HG03039 (cell line): ENCODE results near the gene MAP1LC3A.

Experiments used
- ATAC-seq: cut with Tn5 transposase; IDR thresholded peaks from one replicate; pipeline ENCODE4 v1.9.1; 2021; ENCODE audit warnings: mild to moderate bottlenecking, moderate library complexity; ENCODE audit not compliant: unreplicated experiment

MAP1LC3A gene

DNA sequence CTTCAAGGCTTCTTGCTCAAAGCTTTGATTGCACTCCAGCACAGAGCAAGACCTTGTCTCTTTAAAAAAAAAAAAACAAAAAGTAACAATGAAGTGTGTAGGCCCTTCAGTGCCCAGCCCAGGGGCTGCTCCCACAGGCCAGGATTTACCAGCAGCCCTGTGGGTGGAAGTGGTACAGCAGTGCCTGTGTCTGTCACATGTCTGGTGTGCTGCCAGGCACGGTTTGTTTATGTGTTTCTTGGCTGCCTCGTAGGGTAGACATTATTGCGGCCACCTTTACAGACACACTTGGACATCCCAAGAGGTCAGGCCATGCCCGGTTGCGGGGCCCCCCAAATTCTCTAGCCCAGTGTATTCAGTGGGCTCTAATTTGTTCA is 29.6 kb upstream of the MAP1LC3A start:
- no peak for ATAC-seq

DNA sequence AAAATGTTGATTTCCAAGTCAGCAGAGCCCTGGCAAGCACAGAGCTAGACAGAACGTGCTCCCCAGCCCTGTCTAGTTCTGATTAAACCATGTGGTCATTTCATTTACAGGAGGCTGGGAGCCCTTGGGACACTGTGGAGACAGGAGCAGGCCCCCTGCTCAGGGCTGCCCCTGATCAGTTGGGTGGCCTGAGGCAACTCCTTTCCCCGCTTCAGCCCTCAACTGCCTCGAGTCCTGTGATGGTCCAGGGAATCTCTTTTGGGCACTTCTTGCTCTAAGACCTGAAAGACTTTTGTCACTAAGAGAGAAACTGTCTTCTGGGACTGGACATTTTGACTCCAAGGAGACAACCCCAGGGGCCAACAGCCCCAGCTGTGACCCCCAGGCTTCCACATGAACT is 28.8 kb upstream of the MAP1LC3A start:
- no peak for ATAC-seq

DNA sequence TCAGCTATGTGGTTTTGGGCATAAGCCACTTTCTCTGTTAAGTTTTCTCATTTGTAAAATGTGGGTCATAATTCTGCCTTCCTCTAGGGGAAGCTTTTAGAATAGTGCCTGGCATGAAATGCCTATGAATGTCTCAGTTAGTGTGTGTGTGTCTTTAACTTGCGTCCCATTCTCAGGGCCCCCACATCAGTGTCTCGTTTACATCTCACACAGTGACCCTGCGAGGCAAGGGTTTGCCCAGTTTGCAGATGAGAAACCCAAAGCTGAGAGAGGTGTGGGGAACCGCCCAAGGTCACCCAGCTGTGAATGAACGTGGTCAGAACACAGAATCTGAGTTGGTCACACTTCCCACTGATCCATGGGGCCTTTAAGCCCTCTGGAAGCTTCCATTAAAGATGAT is 28.2 kb upstream of the MAP1LC3A start:
- ATAC-seq, result no peak

DNA sequence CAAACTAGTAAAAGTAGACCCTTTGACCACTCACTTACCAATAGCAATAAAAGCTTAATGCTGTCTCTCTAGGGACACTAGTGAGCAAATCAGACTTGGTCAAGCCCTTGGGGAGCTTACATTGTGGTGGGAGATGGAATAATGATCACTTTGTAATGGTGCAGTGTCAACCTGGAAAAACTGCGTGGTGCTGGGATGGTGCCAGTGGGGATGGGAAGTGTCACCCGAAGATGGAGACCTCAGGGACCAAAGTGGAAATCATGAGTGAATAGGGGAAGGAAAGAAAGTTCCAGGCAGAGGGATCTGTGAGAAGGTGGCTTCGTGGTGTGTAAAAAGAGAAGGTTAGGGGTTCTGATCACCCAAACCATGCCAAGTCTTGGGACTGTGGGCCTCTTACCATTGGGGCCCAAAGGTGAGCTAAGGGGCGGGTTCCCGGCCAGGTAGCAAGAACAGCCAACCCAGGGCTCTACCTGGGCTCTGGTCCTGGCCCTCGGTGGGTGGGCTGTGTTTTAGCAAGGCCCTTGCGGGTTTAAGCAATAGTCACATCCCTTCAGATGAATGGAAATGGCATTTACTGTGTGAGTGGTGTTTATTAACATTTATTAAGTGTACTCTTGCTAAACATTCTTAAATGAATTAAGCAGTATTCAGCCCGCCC is 26.8 kb upstream of the MAP1LC3A start:
- no peak for ATAC-seq

DNA sequence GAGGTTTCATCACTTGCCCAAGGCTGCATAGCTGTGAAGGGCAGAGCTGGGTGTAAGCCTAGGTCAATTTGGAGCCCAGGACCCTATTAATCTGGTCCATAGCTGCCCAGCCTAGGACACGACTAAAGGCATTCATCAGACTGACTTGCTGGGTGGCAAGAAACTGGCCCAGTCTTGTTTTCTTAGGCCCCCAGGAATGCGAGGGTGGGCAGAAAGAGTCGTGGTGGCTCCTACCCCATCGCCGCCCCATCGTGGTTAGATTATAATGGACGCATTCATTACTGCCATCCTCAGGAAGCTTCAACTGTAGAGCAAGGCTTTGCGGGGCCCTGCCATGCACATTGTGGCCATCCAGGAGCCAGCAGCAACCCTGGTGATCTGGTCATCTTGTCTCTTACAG is 26.2 kb upstream of the MAP1LC3A start:
- ATAC-seq, result no peak

DNA sequence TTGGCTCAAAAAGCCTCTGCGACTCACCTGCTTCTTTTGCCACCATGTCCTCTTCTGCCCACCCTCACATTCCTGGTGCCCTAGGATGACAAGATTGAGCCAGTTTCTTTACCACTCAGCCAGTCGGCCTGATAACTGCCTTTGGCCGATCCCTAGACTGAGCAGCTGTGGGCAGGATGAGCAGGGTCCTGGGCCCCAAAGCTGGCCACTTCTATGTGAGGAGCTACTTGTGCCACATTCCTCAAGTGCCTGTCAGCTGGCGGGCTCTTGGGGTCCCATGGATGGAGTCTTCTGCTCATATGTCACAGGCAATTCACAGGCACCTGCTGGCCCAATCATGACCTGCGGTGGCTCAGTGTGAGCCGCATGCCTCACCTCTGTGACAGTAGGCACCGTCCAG is 25.8 kb upstream of the MAP1LC3A start:
- ATAC-seq, result no peak

DNA sequence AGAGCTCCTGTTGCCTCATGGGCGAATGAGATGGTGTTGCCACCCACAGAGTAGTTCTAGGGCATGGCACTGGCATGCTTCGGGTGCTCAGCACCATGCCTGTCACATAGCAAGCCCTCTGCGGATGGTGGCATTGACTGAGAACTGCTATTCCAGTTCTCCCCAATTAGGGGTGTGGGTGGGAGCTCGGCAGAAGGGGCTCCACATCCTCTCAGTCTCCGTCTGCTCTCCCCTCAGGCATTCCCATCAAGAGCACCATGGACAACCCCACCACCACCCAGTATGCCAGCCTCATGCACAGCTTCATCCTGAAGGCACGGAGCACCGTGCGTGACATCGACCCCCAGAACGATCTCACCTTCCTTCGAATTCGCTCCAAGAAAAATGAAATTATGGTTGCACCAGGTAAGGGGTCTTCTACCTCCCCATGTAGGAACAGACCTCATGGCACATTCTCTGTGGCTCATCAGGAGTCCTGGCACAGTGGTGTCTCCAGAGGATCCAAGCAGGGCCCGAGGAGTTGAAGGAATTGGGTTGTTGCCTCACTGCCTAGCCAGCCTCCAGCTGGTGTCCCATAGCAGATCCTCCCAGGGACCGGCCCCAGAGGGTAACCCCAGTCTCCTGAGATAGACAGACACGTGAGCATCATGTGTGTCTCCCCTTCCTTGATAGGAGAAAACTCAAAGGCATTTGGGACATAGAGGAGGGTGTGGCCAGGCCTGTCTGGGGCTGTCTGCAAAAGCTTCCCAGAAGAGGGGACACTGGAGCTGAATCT is 23.9 kb upstream of the MAP1LC3A start:
- no peak for ATAC-seq

DNA sequence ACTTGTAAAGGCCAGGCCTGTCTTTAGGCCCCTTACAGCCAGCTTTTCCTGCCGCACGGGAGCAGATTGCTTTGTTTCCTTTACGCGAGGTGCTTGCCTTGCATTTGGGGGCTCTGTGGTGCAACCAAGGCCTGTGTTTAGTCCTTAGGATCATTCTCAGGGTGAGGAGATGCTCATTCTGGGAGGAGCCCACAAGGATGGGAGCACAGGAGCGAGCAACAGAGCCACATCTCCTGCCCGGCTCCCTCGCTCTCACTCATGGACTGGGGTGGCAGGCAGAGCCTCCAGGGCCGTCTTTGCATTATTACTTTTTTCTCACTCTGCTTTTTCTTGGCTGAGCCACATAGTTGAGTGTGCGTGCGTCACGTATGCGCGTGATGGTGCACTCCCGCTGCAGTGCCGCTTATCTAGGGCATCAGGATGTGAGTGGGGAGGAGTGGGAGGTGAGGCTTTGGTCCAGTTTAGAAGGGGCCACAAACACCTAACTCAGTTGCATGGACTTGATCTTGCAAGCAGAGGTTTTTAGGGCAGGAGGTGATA is 23.1 kb upstream of the MAP1LC3A start:
- no peak for ATAC-seq

DNA sequence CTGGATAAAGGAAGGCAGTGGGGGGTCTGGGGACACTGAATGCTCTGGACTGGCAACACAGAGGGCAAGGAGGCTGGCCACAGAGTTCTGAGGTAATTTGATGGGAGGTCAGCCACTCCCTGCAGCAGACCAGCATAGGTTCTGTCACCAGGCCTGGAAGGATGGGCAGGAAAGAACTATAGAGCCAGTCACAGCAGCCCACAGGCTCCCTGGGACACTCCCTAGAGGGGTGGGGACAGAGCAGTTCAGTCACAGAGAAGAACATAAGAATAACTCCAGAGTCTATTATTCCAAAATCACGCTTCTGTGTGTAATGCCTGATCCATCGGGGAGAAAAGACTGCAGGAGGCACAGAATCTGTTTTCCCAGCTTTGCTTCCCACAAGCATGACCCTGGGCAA is 22.7 kb upstream of the MAP1LC3A start:
- no peak for ATAC-seq

DNA sequence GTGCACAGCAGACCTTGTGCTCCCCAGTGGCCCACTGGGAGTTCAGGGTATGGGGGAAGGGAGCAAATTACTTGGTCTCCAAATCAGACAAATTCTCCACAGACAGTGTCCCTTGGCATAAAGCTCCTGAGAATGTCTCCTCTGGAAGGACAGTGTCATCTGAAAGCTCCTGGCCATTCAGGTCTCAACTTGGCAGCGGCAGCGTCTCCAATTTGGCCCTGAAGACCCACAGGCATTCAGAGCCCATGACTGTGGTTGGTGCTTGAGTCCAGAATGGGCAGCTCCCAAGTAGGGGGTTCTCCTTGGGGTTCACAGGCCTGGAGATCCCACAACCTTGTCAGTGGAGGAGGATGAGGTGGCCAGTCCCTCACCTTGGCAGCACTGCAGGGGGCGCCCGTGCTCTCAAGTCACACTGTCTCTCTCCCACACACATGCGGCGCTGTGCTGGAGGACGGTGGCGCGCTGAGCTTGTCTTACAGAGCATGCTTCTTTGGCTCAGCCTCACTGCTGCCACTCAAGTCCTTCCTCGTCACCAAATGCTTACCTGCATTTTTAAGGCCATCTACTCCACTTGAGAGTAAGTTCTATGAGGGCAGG is 21.6 kb upstream of the MAP1LC3A start:
- no peak for ATAC-seq

DNA sequence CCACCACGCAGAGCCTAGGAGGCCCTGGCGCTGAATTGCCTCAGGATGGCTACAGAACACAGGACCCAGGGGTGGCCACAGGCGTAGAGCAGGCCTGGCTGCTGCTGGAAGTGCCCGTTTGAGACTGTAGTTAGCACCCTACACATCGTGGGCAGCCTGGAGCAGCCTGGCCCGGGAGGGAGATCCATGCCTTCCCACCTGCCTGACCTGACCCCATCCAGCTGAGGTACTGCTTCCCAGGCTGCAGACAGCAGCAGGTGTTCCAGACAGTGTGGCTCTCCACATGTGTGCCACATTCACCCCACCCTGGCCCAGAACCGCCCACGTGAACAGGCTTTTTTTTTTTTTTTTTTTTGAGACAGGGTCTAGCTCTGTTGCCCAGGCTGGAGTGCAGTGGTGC is 20.9 kb upstream of the MAP1LC3A start:
- ATAC-seq, result no peak

DNA sequence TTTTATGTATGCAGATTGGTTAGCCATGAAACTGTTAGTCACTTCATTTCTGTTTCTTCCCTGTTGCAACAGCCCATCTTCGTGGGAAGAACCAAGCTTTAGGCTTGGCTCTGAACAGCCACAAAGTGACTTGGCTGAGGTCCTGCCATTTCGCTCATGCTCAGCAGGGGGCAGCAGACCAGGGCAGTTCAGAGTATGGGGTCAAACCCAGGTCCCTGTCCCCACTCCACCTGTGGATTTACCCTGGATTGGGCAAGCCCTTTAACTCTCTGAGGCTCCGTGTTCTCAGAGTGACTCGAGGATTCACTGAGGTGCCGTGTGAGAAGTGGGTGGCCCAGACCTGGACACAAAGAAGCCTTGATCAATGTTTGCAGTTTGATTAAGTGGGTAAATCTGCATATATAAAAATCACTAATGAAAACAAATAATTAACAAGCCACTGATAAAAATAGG is 19.8 kb upstream of the MAP1LC3A start:
- no peak for ATAC-seq

DNA sequence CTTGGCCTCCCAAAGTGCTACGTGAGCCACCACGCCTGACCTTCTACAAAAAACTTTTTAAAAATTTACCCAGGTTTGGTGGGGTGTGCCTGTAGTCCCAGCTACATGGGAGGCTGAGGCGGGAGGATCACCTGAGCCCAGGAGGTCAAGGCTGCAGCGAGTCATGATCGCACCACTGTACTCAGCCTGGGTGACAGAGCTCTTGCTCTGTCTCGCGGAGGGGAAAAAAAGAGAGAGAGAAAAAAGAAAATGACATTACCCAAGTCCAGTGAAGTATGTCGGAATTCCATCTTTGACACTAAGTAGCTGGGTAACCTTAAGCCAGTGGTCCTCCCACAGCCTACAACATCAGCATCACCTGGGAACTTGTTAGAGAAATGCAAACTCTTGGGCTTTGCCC is 18.8 kb upstream of the MAP1LC3A start:
- ATAC-seq, result no peak

DNA sequence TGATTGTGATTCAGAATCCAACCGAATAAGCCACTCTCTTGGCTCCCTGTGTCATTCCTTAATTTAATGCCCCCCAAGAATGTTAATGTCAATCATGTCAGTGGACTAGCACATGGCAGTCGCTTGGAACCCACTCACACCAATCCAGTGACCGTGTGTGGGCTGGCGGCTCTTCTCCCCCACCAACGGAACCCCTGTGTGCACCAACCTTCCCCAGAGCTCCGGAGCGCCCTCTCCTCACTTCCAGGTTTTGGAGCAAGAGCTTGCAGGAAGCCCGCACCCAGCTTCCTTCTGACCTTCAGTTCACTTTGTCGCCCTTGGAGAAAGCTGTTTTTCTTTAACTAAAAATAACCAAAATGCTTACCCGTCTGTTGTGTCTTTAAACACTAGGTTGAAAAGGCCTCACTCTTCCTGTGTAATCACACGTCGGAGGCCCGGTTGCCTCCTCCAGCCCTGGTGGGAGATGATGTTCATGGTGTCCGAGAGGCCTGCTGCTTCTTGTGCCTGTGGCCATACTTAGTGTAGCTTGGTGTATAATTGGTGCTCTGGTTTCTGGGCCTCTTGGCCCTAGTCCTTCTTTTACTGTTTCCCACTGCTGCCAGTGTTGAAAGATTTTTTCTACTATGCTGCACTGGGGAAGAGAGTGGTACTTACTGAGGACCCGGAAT is 17.8 kb upstream of the MAP1LC3A start:
- no peak for ATAC-seq

DNA sequence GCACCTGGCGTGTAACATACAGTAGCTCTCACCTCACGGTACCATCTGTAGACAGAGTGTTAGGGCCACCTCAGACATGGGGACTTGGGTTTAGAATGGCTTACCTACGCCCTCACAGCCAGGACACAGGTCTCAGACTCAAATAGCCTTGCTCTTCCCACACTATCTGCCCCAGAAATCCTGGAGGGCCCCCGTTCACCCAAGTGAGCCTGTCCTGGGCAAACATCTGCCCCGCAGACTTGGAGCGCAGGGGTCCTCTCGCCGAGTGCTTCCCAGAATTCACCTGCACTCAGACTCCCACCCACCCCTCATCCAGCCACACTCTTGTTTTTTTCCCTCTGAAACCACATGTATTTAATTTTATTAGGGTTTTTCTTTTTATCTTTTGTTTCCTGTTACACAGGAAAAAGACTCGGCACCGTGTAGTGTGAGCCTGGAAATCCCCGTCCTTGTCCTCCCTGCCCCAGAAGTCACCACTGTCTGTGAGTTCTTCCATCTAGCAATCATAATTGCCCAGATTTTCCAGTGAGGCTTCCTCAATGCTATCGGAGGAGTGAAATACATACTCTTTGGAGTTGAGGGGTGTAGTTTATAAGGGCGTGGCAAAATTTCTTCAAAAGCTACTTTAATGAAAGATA is 17.1 kb upstream of the MAP1LC3A start:
- ATAC-seq, result no peak

DNA sequence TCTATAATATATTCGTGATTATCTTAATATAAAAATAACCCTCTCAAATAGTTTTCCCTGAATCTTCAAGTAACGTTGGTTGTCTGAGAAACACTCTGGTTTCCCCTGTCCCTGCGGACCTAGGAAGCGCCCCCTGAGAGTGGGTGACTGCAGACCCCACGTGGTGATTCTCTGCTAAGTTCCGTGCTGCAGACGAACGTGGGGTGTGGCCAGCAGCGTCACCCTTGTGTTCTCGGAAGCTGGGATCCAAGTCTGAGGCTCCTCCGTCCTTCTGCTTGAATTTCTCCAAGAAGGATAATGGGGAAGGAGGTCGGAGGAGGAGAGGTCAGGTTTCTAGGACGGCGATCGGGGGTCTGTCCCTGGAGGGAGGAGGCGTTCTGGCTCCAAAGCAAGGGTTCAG is 16.6 kb upstream of the MAP1LC3A start:
- no peak for ATAC-seq

DNA sequence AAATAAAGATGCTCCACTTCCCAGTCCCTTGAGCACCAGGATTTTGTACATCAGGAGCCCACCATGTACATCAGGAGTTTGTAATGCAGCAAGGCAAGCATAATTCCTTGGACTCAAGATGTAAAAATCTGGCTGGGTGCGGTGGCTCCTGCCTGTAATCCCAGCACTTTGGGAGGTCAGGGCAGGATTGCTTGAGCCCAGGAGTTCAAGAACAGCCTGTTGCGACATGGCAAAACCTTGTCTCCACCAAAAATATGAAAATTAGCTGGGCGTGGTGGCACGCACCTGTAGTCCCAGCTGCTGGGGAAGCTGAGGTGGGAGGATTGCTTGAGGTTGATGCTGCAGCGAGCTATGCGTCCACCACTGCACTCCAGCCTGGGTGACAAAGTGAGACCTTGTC is 16.1 kb upstream of the MAP1LC3A start:
- no peak for ATAC-seq

DNA sequence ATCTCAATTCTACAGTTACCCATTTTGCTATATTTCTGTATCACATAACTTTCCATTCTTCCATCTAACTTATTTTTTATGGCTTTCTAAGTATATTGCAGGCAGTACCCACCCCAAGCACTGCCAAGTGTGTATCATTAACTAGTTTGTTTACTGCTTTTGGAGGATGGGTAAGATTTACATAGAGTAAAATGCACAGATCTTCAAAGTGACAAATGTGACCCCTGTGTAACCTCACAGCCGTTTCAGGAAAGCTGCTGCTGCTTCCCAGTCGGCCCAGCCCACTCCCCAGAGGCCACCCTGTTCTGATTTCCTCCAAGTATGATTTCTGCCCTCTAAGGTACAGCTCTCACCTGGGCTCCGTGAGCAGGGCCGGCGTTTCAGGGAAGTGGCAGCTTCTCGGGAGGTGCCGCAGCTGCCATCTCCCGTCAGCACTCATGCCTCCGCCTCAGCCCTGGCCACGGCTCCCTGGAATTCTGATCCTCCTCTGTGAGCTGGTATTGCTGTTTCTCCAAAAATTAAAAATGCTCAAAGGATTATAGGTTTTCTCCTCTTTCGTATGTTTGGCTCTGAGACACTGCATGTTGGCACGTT is 15.0 kb upstream of the MAP1LC3A start:
- no peak for ATAC-seq

DNA sequence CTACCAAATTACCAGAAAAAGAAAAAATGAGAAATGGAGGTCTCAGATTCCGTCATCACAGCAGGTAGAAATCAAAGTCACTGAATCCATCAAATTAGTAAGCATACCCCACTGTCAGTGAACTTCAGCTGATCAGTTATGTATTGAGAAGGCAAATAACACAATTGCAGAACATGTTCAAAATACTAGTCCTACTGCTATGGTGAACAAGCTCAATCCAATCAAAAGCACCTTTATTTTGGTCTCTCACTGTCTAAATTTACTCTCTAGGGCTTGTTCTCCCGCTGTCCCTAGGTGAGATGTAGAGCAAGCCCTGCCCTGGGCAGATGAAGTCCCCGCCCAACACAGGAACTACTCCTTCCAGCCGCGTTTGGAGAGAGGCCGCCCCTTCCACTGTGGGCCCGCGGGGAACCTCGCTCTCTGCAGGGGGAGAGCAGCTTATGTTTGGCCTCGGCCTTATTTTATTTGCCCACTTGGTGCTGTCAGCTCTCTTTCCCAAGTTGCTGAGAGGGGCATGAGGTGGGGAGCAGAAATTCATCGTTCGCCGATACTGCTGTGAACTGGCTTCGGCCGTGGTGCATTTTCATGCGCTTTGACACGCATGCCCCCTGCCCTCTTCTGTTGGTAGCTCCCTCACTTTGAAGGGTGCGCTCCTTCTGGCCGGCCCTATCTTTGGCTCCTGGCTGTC is 14.3 kb upstream of the MAP1LC3A start:
- no peak for ATAC-seq

DNA sequence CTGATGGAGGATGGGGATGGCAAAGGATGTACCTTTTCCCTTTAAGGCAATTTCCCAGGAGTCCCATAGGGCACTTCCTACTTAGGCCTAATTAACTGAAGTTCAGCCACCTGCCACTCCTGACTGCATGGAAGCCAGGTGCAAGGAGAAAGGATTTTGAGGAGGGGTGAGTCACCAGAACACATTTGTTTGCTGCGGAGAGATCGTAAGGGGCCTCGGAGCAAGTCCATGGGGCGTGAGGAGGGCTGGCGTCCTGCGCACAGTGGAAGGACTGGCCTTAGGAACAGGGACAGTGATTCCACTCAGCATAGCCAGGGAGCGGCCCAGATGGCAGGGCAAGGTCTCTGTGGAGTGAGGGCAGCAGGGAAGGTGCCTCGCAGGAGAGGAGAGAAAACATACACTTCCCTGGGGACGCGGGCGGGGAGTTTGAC is 11.8 kb upstream of the MAP1LC3A start:
- no peak for ATAC-seq
